Endodermal cell (in vitro differentiated cells): ENCODE results near the gene KLF4. TPM values are rescaled to one million over a fixed set of nuclear protein-coding genes. Genes with fewer than 3 reads are reported as not detected.

Experiments used
- DNase-seq: peaks from one replicate; pipeline ENCODE4 v3.0.0-alpha.2; 2017
- H3K27ac ChIP-seq: 2 replicates; pipeline ENCODE4 v1.5.1; 2013; ENCODE audit warnings: mild to moderate bottlenecking, low read depth, low read length, moderate library complexity
- H3K27me3 ChIP-seq: 2 replicates; pipeline ENCODE4 v1.6.1; 2013; ENCODE audit warnings: mild to moderate bottlenecking, low read length, moderate library complexity; ENCODE audit not compliant: insufficient read depth, control insufficient read depth, poor library complexity, severe bottlenecking
- H3K36me3 ChIP-seq: 2 replicates; pipeline ENCODE4 v1.7.0; 2013; ENCODE audit warnings: mild to moderate bottlenecking, low read length, moderate library complexity; ENCODE audit not compliant: control insufficient read depth, insufficient read depth
- H3K4me1 ChIP-seq: one replicate; pipeline ENCODE4 v1.7.0; 2013; ENCODE audit warnings: low read length; ENCODE audit not compliant: control insufficient read depth, insufficient read depth
- H3K4me3 ChIP-seq: 2 replicates; pipeline ENCODE4 v1.5.1; 2013; ENCODE audit warnings: mild to moderate bottlenecking, low read length, moderate library complexity
- H3K9ac ChIP-seq: 2 replicates; pipeline ENCODE4 v1.6.1; 2013; ENCODE audit warnings: mild to moderate bottlenecking, low read length, moderate library complexity; ENCODE audit not compliant: poor library complexity, severe bottlenecking; ENCODE audit errors: extremely low read depth
- H3K9me3 ChIP-seq: 2 replicates; pipeline ENCODE4 v1.6.1; 2013; ENCODE audit warnings: mild to moderate bottlenecking, low read length, moderate library complexity; ENCODE audit not compliant: control insufficient read depth
- H3K27ac Mint-ChIP-seq: 2 replicates; pipeline ENCODE4 v1.8.0; 2020; ENCODE audit warnings: mixed read lengths
- H3K27me3 Mint-ChIP-seq: 2 replicates; pipeline ENCODE4 v1.8.0; 2021; ENCODE audit warnings: mild to moderate bottlenecking, mixed read lengths; ENCODE audit not compliant: insufficient read depth
- H3K36me3 Mint-ChIP-seq: 2 replicates; pipeline ENCODE4 v1.8.0; 2020; ENCODE audit warnings: low read depth, mixed read lengths
- H3K4me1 Mint-ChIP-seq: 2 replicates; pipeline ENCODE4 v1.8.0; 2020; ENCODE audit warnings: mixed read lengths
- H3K4me3 Mint-ChIP-seq: 2 replicates; pipeline ENCODE4 v1.8.0; 2020; ENCODE audit warnings: mild to moderate bottlenecking, moderate library complexity, mixed read lengths
- H3K9me3 Mint-ChIP-seq: 2 replicates; pipeline ENCODE4 v1.8.0; 2020; ENCODE audit warnings: mild to moderate bottlenecking, mixed read lengths
- CTCF ChIP-seq: fragments of 200-600 bp; sonication (generic); conservative IDR thresholded peaks from 2 replicates; pipeline ENCODE4 v1.5.0; 2021; ENCODE audit warnings: antibody characterized with exemption, mild to moderate bottlenecking
- WGBS, 2 experiments: methylation state at CpG; one replicate each; pipeline versions ENCODE4 v1.1.5 to v1.1.7; 2013; ENCODE audit warnings: missing lambda C conversion rate in 2 of 2, mixed read lengths in 1 of 2; ENCODE audit not compliant: insufficient coverage in 1 of 2, insufficient read length in 1 of 2; 5-methylcytosine and 5-hydroxymethylcytosine counted together
- total RNA-seq, 2 donors: library from RNA; stranded (reverse); fragmentation: NEBNext Ultra II Directional in 1 of 2; extraction: Animal tissue kit (Norgen Biotek cat#: 25700) in 1 of 2; gene quantifications; 2 replicates in 1 of 2; 3 replicates in 1 of 2; pipeline ENCODE4 v1.2.1, GENCODE V29; 2021

KLF4 gene
- total RNA-seq, 2 donors from 2014 or later, result 1.9 to 2.6 TPM

GRCh38 chr9:107460153-107461023 lies 29.2 kb downstream of the KLF4 start:
- H3K4me3 Mint-ChIP-seq, result no peak overlapping the region
- TF ChIP-seq CTCF, result no peak
- Histone ChIP-seq H3K27me3 (peaks cover 45% of the 10 kb centered on the region), H3K4me1 (no peaks in the 10 kb centered on the region), H3K9ac (peak overlapping the region; percentile 42), H3K9me3 (no peaks in the 10 kb centered on the region), H3K27ac (no peak overlapping the region), H3K36me3 (no peaks in the 10 kb centered on the region), H3K4me3 (peak overlapping the region; percentile 66)
- peaks cover 88% of the 10 kb centered on the region for H3K27me3 Mint-ChIP-seq
- DNase-seq, result peak; percentile 81
- H3K27ac Mint-ChIP-seq, result peak overlapping the region; percentile 76
- WGBS, 2 experiments, result 61 to 64% methylated on average over 4 to 6 of the region's 6 CpGs
- no peaks in the 10 kb centered on the region for H3K9me3 Mint-ChIP-seq
- peaks cover 20% of the 10 kb centered on the region for H3K4me1 Mint-ChIP-seq
- no peaks in the 10 kb centered on the region for H3K36me3 Mint-ChIP-seq

GRCh38 chr9:107455425-107456135 lies 34.0 kb downstream of the KLF4 start:
- no peak for DNase-seq
- peaks cover 14% of the 10 kb centered on the region for H3K27me3 ChIP-seq
- H3K9me3 Mint-ChIP-seq, result no peaks in the 10 kb centered on the region
- no peaks in the 10 kb centered on the region for H3K9me3 ChIP-seq
- H3K4me1 Mint-ChIP-seq, result peaks cover 15% of the 10 kb centered on the region
- 90 to 93% methylated on average over 3 to 6 of the region's 6 CpGs for WGBS, 2 experiments
- no peak for TF ChIP-seq CTCF
- no peaks in the 10 kb centered on the region for H3K36me3 ChIP-seq
- no peak overlapping the region for H3K4me3 Mint-ChIP-seq
- no peak overlapping the region for H3K27ac Mint-ChIP-seq
- no peak overlapping the region for H3K4me3 ChIP-seq
- peaks cover 66% of the 10 kb centered on the region for H3K27me3 Mint-ChIP-seq
- H3K36me3 Mint-ChIP-seq, result no peaks in the 10 kb centered on the region
- H3K9ac ChIP-seq, result no peak overlapping the region
- H3K4me1 ChIP-seq, result no peaks in the 10 kb centered on the region
- H3K27ac ChIP-seq, result no peak overlapping the region

GRCh38 chr9:107453479-107453878 lies 36.1 kb downstream of the KLF4 start:
- Histone ChIP-seq H3K4me3 (no peak overlapping the region), H3K9ac (no peak overlapping the region), H3K36me3 (no peaks in the 10 kb centered on the region), H3K27me3 (peaks cover 9% of the 10 kb centered on the region), H3K4me1 (no peaks in the 10 kb centered on the region), H3K9me3 (no peaks in the 10 kb centered on the region), H3K27ac (no peak overlapping the region)
- no peak for DNase-seq
- WGBS, 2 experiments, result 87 to 92% methylated on average over 3 to 4 of the region's 4 CpGs
- H3K27me3 Mint-ChIP-seq, result peaks cover 48% of the 10 kb centered on the region
- no peak overlapping the region for H3K4me3 Mint-ChIP-seq
- TF ChIP-seq CTCF, result no peak
- no peaks in the 10 kb centered on the region for H3K36me3 Mint-ChIP-seq
- no peaks in the 10 kb centered on the region for H3K9me3 Mint-ChIP-seq
- no peak overlapping the region for H3K27ac Mint-ChIP-seq
- H3K4me1 Mint-ChIP-seq, result peaks cover 5% of the 10 kb centered on the region
